GM18505 (cell line): ENCODE results near the gene SRBD1.

Source experiments
- ATAC-seq: cut with Tn5 transposase; IDR thresholded peaks from one replicate; pipeline ENCODE4 v1.9.1; 2021; ENCODE audit not compliant: unreplicated experiment
- POLR2A ChIP-seq: IDR thresholded peaks from 4 replicates; pipeline ENCODE4 v1.6.1; 2011; ENCODE audit warnings: borderline replicate concordance; ENCODE audit not compliant: insufficient read depth, insufficient read length; ENCODE audit errors: extremely low read depth

Gene SRBD1

GRCh38 chr2:45595721-45596435, 15.2 kb downstream of the SRBD1 start:
- ATAC-seq, result no peak
- TF ChIP-seq POLR2A, result no peak

GRCh38 chr2:45591073-45591472, 20.0 kb downstream of the SRBD1 start:
- ATAC-seq, result no peak
- no peak for TF ChIP-seq POLR2A

- TF ChIP-seq POLR2A, result no peak
- no peak for ATAC-seq
Observed at GRCh38 chr2:45588158-45588829, 22.8 kb downstream of the SRBD1 start.

GRCh38 chr2:45586600-45586999, 24.5 kb downstream of the SRBD1 start:
- no peak for ATAC-seq

GRCh38 chr2:45585267-45585861, 25.7 kb downstream of the SRBD1 start:
- no peak for ATAC-seq

More at GRCh38 chr2:45586600-45586999, 24.5 kb downstream of the SRBD1 start:
- no peak for TF ChIP-seq POLR2A

GRCh38 chr2:45583977-45584376, 27.1 kb downstream of the SRBD1 start:
- ATAC-seq, result no peak

More at GRCh38 chr2:45585267-45585861, 25.7 kb downstream of the SRBD1 start:
- no peak for TF ChIP-seq POLR2A

GRCh38 chr2:45582522-45582921, 28.5 kb downstream of the SRBD1 start:
- TF ChIP-seq POLR2A, result no peak
- ATAC-seq, result no peak

More at GRCh38 chr2:45583977-45584376, 27.1 kb downstream of the SRBD1 start:
- no peak for TF ChIP-seq POLR2A

GRCh38 chr2:45578056-45578843, 32.8 kb downstream of the SRBD1 start:
- no peak for ATAC-seq
- TF ChIP-seq POLR2A, result no peak

- TF ChIP-seq POLR2A, result no peak
- no peak for ATAC-seq
Observed at GRCh38 chr2:45577441-45577840, 33.6 kb downstream of the SRBD1 start.

- no peak for ATAC-seq
- TF ChIP-seq POLR2A, result no peak
Observed at GRCh38 chr2:45575881-45576280, 35.2 kb downstream of the SRBD1 start.

GRCh38 chr2:45572979-45573378, 38.1 kb downstream of the SRBD1 start:
- no peak for TF ChIP-seq POLR2A
- no peak for ATAC-seq

- no peak for ATAC-seq
- no peak for TF ChIP-seq POLR2A
Observed at GRCh38 chr2:45571940-45572339, 39.1 kb downstream of the SRBD1 start.
